Activated T-cell treated with anti-CD3 and anti-CD28 coated beads, Interleukin-2, amount 50 U/mL, for 48 hours (primary cell): Measurements from ENCODE around the gene MBLAC2.

ENCODE experiments used
- DNase-seq, 2 experiments: peaks; one replicate each; pipeline ENCODE4 v3.0.0-alpha.2; 2020

The MBLAC2 gene

GRCh38 chr5:90474235-90475107 is at the start of gene MBLAC2, which contains the start of gene POLR3G:
TSS of gene MBLAC2 (minus strand) at chr5:90474771. CDS start at chr5:90474292, 479 bp downstream.
TSS of gene POLR3G (plus strand) at chr5:90474864. CDS start at chr5:90485568, 10,704 bp downstream.
- peak; percentile 94 to 96 for DNase-seq

GRCh38 chr5:90519081-90519480 is 44.5 kb upstream of the MBLAC2 start:
- DNase-seq, result no peak

- no peak for DNase-seq
These were observed 44.1 kb upstream of the MBLAC2 start for GRCh38 chr5:90518661-90519060.

DNA sequence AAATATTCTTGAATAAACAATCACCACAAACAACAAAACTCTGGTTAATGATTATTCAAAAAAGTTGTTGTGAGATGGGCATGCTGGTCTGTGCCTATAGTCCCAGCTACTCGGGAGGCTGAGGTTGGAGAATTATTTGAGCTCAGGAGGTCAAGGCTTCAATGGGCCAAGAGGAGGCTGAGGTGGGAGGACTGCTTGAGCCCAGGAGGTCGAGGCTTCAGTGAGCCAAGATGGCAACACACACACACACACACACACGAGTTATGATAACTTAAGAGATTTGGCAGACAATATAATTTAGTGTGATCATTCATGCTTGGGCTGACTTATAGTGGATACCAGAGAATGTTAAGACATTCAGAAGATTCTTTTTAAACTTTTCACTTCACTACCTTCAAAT is 39.9 kb upstream of the MBLAC2 start:
- DNase-seq, result no peak

DNA sequence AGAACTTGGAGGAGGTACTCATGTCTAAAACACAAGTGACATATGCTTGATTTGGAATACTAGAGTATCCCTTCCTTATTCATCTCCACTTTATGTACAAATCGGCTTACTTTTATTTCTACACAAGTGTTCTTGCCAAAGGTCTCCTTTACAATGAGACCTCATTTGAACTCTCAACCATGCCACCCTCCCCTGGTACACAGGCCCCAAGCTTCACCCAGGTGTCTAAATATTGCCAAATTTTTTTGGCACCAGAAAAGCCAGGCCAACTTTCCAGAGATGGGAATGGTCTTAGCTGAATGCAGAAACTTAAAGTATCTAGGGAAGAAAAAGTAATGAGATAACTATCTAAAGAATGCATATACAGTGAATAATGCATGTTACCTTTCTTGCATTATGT is 35.9 kb upstream of the MBLAC2 start:
- DNase-seq, result no peak

GRCh38 chr5:90506221-90506620 is 31.6 kb upstream of the MBLAC2 start:
- DNase-seq, result no peak

- no peak for DNase-seq
These were observed 30.2 kb upstream of the MBLAC2 start for GRCh38 chr5:90504743-90505142.

- no peak for DNase-seq
These were observed 29.0 kb upstream of the MBLAC2 start for GRCh38 chr5:90503596-90503995.

GRCh38 chr5:90495146-90495545 is 20.6 kb upstream of the MBLAC2 start:
- DNase-seq, result no peak

- DNase-seq, result no peak
These were observed 19.5 kb upstream of the MBLAC2 start for GRCh38 chr5:90494043-90494442.

GRCh38 chr5:90488791-90489190 is 14.2 kb upstream of the MBLAC2 start:
- no peak for DNase-seq

- no peak for DNase-seq
These were observed 10.0 kb upstream of the MBLAC2 start for GRCh38 chr5:90484540-90484939.

DNA sequence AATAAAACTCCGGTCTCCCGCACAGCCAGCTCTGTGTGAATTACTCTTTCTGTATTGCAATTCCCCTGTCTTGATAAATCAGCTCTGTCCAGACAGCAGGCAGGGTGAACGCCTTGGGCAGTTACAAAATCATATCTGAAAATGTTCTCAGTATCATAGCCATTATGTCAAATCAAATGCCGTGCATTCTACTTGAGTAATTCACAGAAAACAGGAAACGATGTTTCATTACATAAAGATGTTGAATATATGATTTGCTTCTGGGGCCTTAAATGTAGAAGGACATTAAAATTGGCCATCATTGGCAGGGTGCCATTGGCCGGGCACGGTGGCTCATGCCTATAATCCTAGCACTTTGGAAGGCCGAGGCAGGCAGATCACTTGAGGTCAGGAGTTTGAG is 8.6 kb upstream of the MBLAC2 start:
- no peak for DNase-seq

GRCh38 chr5:90480699-90481098 is 6.1 kb upstream of the MBLAC2 start:
- no peak for DNase-seq

DNA sequence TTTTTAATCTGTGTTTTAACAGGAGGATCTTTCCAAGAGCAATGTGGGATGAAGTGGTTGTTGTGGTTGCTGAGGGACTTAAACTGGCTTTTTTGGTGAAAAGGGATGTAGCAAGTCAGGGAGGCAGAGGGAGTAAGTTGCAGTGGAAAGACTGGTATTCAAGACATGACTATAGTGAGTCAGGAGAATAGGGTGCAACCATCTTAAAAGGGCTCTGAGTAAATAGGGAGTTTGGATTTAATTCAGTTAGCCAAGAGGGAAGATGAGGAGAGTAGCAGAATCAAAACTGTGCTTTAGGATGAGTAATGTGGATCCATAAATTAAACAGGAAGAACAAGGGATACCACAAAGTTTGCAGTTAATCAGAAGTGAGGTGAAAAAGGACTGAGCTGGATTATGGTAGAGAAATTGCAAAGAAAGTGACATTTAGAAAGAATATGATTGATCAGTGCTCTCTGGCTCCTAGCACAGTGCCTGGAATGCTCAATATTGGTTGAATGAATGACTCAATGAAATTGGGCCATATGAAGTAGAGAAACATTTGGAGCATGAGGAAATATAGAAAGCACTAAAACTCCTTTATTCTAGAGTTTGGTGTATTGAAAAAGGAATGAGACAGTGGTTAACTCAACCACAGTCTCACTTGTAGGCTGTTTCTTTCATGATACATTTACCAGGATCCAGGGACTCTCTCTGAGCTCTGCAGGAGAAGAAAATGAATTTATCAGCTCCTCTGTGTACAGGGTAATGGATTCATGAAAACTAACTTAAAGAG is 5.2 kb upstream of the MBLAC2 start:
- DNase-seq, result no peak

DNA sequence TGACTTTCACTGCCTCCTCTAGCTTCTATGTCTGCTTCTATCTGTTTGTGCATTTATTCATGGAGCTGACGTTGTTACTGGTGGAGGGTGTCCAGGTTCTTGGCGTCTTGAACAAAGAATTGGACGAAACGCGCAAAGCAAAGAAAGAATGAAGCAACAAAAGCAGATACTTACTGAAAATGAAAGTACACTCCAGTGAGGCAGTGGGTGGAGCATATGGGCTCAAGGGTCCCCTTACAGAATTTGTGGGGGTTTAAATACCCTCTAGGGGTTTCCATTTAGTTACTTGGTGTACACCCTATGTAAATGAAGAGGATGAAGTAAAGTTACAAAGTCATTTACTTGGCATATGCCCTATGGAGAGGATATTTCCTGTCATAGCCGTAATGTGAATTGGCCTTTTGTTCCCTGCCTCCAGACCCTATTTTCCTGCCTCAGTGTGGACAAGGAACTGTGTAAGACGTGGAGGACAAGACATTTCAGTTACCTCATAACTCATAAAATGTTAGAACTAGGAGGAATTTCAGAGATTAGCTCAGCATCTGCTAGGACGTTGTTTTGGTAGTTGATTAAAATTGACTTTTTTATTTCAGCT is 3.1 kb upstream of the MBLAC2 start:
- DNase-seq, result no peak

DNA sequence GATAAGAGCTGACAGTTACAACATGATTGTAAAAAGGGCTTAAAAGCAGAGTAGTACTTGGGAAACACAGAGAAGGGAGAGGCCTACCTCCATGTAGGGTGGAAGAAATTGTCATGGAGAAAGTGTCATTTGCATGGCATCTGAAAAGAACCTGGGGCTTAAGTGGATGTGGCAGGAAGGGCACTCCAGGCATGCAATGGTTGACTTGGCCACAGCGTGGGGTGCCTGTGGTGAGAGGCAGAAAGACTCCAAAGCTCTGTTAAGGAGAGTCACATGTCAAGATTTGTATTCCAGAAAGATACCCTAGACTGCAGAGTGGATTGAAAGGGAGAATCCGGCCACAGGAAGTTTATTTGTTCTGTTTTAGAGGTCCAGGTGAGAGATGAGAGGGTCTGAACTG is 2.5 kb upstream of the MBLAC2 start:
- no peak for DNase-seq

DNA sequence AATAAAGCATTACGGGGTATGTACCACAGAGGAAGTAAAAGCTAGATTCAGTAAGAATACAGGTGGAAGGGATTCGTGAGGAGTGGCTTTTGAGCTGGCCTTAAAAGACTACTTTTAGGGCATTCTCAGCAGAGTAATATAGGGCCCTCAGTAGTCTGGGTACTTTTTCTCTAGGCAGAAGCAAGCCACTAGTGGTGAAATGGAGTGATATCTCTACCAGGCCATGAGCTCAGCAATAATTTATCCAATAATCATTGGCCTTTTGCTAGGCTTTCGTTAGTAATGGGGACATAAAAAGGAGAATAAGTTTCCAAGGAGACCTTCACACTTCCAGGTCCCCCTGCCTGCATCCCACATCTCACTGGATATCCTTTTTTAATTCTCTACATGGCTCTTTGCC is 1.8 kb upstream of the MBLAC2 start:
- DNase-seq, result no peak

DNA sequence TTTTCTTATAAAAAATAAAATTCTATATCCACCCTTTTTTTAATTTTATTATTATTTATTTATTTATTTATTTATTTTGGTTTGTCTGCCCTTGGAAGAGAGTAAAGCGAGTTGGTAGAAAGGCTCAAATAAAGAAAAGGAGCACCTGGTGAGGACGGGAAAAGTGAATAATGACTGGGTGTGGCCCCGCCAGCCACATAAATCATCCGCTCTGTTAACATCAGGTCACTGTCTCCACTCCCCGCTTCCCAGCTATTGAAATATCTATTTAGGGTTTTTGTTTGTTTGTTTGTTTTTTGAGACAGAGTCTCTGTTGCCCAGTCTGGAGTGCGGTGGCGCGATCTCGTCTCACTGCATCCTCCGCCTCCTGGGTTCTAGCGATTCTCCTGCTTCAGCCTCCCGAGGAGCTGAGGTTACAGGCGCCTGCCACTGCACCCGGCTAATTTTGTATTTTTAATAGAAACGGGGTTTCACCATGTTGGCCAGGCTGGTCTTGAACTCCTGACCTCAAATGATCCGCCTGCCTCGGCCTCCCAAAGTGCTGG is 937 bp upstream of the MBLAC2 start:
- no peak for DNase-seq

DNA sequence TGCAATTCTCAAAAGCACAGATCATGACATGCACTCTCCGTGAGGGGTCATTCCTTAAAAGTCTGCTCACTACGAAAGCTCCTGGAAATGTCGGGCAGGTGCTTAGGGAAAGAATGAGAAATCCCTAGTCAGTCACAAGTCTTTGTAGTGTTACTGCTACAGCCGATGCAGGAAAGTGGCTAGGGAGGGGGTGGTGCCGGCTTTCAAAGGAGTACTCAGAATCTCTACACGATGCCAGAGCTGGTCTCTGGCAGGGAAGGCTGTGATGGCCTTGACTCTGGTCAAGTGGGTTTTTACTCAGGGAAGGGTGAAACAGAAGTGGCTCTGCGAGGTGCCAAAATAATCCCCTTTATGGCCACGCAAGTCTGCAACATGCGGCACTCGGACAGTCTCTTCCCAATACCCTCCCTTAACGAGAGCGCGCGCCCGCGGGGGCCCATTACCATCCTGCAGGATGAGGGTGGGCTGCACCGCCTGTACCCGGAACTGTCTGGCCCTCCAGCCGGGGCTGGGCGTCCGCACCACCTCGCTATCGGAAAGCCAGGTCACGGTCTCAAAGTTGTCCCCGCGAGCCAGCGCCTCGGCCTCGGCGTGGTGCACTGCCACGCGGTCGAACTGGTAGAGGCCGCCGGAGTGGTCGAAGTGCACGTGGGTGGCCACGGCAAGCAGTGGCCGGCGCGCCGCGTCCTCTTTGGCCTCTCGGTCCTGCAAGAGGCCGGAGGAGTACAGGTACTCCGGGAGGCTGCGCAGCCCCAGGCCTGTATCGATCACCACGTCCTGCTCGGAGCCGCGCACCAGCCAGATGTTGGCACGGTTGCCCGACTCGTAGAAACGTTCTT is 956 bp downstream of the MBLAC2 start:
- peak; percentile 51 to 53 for DNase-seq

DNA sequence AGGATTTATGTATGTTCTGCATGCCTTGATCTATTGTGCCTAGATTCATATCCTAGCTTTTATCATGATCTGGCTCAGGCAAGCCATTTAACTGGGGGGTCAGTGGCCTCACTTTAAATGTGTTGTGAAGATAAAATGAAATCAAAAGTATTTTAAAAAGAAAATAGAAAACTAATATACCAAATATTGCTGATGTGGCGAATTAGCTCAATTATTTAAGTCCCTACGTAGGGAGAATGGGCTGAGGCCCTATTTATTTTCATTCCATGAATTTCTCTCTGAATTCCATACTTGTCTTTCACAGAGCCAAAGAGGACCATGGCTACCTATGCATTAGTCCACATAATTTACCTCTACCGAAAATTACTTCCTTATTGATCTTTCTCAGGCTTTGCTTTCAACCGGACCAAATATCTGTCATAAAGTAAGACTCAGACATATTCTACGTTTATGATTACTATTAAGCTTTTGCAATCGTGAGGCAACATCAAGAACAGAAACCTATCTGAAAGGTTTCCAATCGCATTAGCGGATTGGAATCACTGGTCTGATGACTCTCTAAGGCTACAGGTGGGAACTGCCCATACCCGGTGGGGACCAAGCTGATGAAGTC is 1.7 kb downstream of the MBLAC2 start:
- DNase-seq, result no peak

- no peak for DNase-seq
These were observed 13.3 kb downstream of the MBLAC2 start for GRCh38 chr5:90461288-90461687.
